Aorta (tissue), 5 donors: ENCODE data around the gene PLEK2. TPM values are rescaled to one million over a fixed set of nuclear protein-coding genes. Genes with fewer than 3 reads are reported as not detected.

ENCODE experiments used
- ATAC-seq: fragments of 200-7000 bp; cut with Tn5 transposase; one replicate; pipeline ENCODE4 v1.9.1; 2022; ENCODE audit warnings: moderate library complexity; ENCODE audit not compliant: low FRiP score
- DNase-seq, 2 donors: peaks; one replicate each; pipeline ENCODE4 v3.0.0-alpha.2; 2020
- H3K27ac ChIP-seq, 2 donors: one replicate each; pipeline ENCODE4 v1.5.1; 2013; ENCODE audit warnings: low read length in 2 of 2, mild to moderate bottlenecking in 2 of 2, moderate library complexity in 2 of 2, control low read depth in 1 of 2, inconsistent platforms in 1 of 2, low read depth in 1 of 2
- H3K27me3 ChIP-seq, 2 donors: one replicate each; pipeline ENCODE4 v1.6.1; 2013; ENCODE audit warnings: control low read depth in 1 of 2, low read length in 1 of 2, mild to moderate bottlenecking in 1 of 2, moderate library complexity in 1 of 2; ENCODE audit not compliant: insufficient read depth in 2 of 2, control insufficient read depth in 1 of 2
- H3K36me3 ChIP-seq, 2 donors: one replicate each; pipeline ENCODE4 v1.6.1; 2013; ENCODE audit warnings: control low read depth in 1 of 2, low read length in 1 of 2, mild to moderate bottlenecking in 1 of 2; ENCODE audit not compliant: insufficient read depth in 2 of 2, control insufficient read depth in 1 of 2
- H3K4me1 ChIP-seq, 2 donors: one replicate each; pipeline ENCODE4 v1.6.1; 2013; ENCODE audit warnings: low read length in 2 of 2, control low read depth in 1 of 2, mild to moderate bottlenecking in 1 of 2, moderate library complexity in 1 of 2; ENCODE audit not compliant: insufficient read depth in 2 of 2, control insufficient read depth in 1 of 2
- H3K4me3 ChIP-seq, 2 donors: one replicate each; pipeline ENCODE4 v1.5.1; 2013; ENCODE audit warnings: low read length in 2 of 2, control low read depth in 1 of 2, mild to moderate bottlenecking in 1 of 2
- H3K9me3 ChIP-seq: one replicate; pipeline ENCODE4 v1.6.1; 2013; ENCODE audit warnings: mild to moderate bottlenecking, low read length; ENCODE audit not compliant: control insufficient read depth
- WGBS, 2 donors: extraction: QIAGEN DNeasy Blood & Tissue Kit; methylation state at CpG; one replicate each; pipeline ENCODE4 v1.1.7; 2013; 5-methylcytosine and 5-hydroxymethylcytosine counted together
- intact Hi-C, 2 donors: fragments of 100-400 bp; cut with DNase I; formaldehyde crosslinking; loops; one replicate each; pipeline versions ENCODE4 v1.14.2 to v1.15.0; 2022
- polyA plus RNA-seq, 2 donors: library from polyadenylated mRNA; stranded (reverse); fragments of 200-250 nt; gene quantifications; one replicate each; pipeline ENCODE4 v1.2.3, GENCODE V29; 2013
- total RNA-seq, 2 donors: library from RNA; stranded (reverse); fragmentation: NEBNext Ultra II Directional; extraction: Animal tissue kit (Norgen Biotek cat#: 25700); gene quantifications; one replicate each; pipeline ENCODE4 v1.2.1, GENCODE V29; 2021
- donor health status: healthy with polysubstance abuse.
- donor health status: Bipolar disorder and iron deficiency.
- donor health status: DM: no; HTN: no; CAD: no.
- donor health status: DM: no; HTN: no; CAD: no.
- donor health status: DM: yes; HTN: yes; CAD: no.

Gene PLEK2
- total and polyA plus RNA-seq, 4 donors = 0.87 to 5.3 (median 1.6) TPM

DNA sequence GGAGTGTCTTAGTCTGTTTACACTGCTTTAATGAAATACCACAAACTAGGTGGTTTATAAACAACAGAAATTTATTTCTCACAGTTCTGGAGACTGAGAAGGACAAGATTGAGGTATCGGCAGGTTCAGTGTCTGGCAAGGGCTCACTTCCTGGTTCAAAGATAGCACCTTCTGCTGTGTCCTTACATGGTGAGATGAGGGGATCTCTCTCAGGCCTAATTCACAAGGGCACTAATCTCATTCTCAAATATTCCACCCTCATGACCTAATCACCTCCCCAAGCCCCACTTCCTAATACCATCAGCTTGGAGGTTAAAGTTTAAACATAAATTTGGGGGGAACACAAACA, 35.0 kb upstream of the PLEK2 start:
- intact Hi-C loops = no loop called here
- Histone ChIP-seq H3K27me3 (no peaks in the 10 kb centered on the region), H3K9me3 (no peaks in the 10 kb centered on the region), H3K27ac (no peak overlapping the region), H3K36me3 (no peaks in the 10 kb centered on the region), H3K4me1 (no peaks in the 10 kb centered on the region), H3K4me3 (no peak overlapping the region)
- ATAC-seq (no peak), DNase-seq (no peak)
- WGBS, 2 donors = 88 to 89% methylated on average over 1 of the region's 1 CpG

DNA sequence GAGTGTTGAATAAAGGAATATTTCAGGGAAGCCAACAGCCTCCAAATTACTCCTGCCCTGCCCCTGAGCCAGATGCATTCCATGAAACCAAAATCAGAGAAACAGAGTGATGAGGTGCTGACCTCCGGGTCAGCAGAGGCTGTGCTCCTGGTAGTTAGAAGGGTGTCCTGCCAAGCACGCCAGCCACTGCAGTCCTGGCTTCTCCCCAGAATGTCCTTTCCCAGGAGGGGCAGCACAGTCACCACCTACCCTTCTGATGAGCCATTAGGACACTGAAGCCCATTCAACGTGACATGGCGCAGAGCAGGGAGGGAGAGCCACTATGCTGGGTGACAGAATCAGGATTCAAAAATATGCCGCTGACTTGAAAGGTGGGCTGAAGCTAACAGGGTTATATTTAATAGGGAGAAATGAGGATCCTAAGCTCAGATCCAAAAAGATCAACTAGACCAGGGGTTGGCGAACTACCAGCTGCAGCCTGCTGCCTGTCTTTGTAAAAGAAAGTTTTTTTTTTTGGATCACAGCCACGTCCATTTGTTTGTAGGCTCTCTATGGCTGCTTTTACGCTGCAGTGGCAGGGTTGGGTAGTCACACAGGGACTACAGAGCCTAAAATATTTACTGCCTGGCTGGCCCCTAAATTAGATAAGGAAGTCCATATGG, 34.5 kb upstream of the PLEK2 start:
- Histone ChIP-seq H3K27ac (no peak overlapping the region), H3K27me3 (no peaks in the 10 kb centered on the region), H3K4me1 (no peaks in the 10 kb centered on the region), H3K9me3 (no peaks in the 10 kb centered on the region), H3K36me3 (no peaks in the 10 kb centered on the region), H3K4me3 (no peak overlapping the region)
- DNase-seq (peak in 1 of 2 donors; percentile 42), ATAC-seq (no peak)
- intact Hi-C loops = no loop called here
- WGBS, 2 donors = 52 to 53% methylated on average over 8 of the region's 8 CpGs

DNA sequence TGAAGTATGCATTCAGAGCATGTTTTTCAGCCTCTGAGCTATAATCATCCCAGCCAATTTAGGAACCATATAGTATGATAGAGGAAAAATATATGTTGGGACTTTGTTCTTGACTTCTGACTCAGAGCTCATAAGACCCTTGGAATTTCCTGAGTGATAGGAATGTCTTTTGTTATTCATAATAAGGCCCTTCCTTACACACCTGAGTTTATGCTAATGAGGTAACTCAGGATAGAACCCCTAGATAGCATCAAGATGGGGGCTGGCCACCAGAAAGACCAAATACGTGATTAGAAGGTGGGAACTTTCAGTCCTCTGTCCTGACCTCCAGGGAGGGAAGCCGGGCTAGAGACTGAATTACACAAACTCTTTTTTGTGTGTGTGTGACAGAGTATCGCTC, 32.4 kb upstream of the PLEK2 start:
- Histone ChIP-seq H3K36me3 (no peaks in the 10 kb centered on the region), H3K4me3 (no peak overlapping the region), H3K27me3 (no peaks in the 10 kb centered on the region), H3K4me1 (no peaks in the 10 kb centered on the region), H3K9me3 (no peaks in the 10 kb centered on the region), H3K27ac (no peak overlapping the region)
- intact Hi-C loops = no loop called here
- DNase-seq (peak in 1 of 2 donors; percentile 12), ATAC-seq (no peak)
- WGBS, 2 donors = 80 to 81% methylated on average over 3 of the region's 3 CpGs

DNA sequence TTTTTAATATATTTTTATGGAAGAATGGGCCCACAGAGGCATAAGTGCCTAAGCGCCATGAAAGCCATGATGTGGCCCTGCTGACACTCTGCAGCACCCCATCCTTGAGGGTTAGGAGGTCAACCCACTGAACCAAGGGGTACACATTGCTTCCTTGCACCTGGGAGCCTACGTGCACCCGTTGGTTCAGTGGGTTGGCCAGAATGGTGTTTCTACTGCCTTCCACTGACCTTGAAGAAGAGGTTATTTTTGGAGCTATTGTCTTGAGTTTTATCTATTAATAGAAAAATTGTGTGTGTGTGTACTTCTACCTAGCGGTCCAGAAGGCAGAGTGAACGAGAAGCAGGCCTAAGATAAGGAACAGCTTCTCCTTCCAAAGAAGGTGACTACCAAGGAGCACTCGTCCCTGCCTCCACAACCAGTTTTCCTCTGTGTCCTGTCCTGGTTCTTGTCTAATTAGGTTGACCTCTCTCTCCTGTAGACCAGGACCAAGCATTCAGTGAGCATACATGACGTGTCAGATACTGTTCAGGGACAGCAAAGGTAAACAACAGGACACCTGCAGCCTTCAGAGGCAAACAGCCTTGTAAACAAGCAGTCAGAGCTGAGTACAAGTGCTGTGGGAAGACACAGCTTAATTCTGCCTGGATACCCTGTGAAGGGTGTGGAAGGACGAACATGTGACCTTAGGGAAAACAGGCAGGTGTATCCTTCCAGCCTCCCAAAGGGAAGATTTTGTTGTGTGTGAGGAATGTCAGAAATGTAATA, 30.4 kb upstream of the PLEK2 start:
- DNase-seq = peak in 1 of 2 donors; percentile 28
- Histone ChIP-seq H3K36me3 (no peaks in the 10 kb centered on the region), H3K9me3 (no peaks in the 10 kb centered on the region), H3K4me1 (no peaks in the 10 kb centered on the region), H3K27me3 (no peaks in the 10 kb centered on the region), H3K4me3 (no peak overlapping the region), H3K27ac (no peak overlapping the region)
- WGBS, 2 donors = 80 to 82% methylated on average over 8 of the region's 8 CpGs
- ATAC-seq = no peak
- intact Hi-C loops = no loop called here

DNA sequence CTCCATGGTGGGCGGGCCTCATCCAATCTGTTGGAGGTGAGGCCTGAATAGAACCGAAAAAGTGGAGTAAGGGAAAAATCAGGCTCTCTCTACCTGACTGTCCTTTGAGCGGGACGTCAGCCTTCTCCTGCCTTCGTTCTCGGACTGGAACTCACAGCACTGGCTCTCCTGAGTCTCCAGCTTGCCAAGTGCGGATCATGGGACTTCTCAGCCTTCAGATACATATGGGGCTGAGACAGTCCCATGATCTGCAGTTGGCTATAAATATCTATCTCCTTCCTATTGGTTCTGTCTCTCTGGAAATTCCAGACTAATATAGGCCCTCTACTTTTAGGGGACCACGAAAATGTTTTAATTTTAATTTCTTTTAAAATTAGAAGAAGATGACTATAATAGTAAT, 29.7 kb upstream of the PLEK2 start:
- intact Hi-C loops = no loop called here
- no peaks in the 10 kb centered on the region for H3K36me3 ChIP-seq
- H3K27ac ChIP-seq = no peak overlapping the region
- ATAC-seq (no peak), DNase-seq (peak in 1 of 2 donors; percentile 61)
- no peaks in the 10 kb centered on the region for H3K27me3 ChIP-seq
- no peak overlapping the region for H3K4me3 ChIP-seq
- H3K4me1 ChIP-seq = no peaks in the 10 kb centered on the region
- no peaks in the 10 kb centered on the region for H3K9me3 ChIP-seq
- 92% methylated on average over 8 of the region's 8 CpGs for WGBS, 2 donors

DNA sequence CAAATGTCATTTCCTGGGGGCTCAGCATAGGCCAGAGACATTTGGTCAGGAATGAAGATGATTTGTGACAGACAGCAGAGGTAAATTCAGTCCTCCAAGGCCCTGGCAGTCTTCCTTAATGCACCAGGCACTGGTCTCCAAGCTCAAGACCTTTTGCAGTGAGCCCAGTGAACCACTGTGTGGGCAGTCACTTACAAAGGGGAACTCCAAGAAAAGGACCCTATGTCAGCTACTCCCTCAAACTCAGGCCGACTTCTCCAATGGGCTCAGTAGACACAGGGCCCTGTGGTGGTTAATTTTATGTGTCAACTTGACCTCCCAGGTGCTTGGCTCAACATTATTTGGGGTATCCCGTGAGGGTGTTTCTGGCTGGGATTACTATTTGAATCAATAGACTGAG, 29.3 kb upstream of the PLEK2 start:
- DNase-seq = no peak
- Histone ChIP-seq H3K27ac (no peak overlapping the region), H3K36me3 (no peaks in the 10 kb centered on the region), H3K27me3 (no peaks in the 10 kb centered on the region), H3K4me3 (no peak overlapping the region), H3K9me3 (no peaks in the 10 kb centered on the region), H3K4me1 (no peaks in the 10 kb centered on the region)
- intact Hi-C loops = no loop called here
- no peak for ATAC-seq
- 87 to 88% methylated on average over 2 of the region's 2 CpGs for WGBS, 2 donors

DNA sequence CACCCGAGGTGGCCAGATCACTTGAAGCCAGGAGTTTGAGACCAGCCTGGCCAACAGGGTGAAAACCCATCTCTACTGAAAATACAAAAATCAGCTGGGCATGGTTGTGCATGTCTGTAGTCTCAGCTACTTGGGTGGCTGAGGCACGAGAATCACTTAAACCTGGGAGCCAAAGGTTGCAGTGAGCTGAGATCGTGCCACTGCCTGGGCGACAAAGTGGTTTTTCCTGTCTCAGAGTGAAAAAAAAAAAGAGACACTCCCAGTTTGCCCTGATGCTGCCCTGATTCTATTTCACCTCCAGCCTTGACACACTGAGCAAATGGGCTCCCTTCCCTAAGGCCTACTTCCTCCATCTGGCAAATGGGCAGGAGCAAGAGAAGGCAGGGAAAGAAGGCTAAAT, 28.5 kb upstream of the PLEK2 start:
- no peak overlapping the region for H3K4me3 ChIP-seq
- 70 to 79% methylated on average over 4 of the region's 4 CpGs for WGBS, 2 donors
- ATAC-seq (no peak), DNase-seq (peak in 1 of 2 donors; percentile 5)
- no peaks in the 10 kb centered on the region for H3K27me3 ChIP-seq
- no peaks in the 10 kb centered on the region for H3K9me3 ChIP-seq
- no peak overlapping the region for H3K27ac ChIP-seq
- intact Hi-C loops = no loop called here
- no peaks in the 10 kb centered on the region for H3K36me3 ChIP-seq
- no peaks in the 10 kb centered on the region for H3K4me1 ChIP-seq

DNA sequence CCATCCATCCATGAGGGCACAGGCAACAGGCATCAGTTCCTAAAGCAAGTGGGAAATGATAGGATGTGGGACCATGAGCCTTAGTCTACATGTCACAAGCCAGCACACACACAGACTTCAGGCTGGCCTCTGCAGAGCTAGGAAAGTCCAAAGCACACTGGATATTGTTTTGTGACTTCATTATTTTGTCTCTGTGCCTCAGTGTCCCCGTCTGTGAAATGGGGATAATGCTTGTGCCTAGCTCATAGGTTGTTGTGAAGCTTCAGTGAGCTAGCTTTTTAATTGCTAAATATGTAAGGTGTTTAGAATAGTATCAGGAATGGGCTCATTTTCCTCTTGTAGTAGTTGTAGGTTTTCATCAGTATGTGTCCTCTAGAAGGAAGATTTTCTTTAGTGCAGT, 27.0 kb upstream of the PLEK2 start:
- H3K27me3 ChIP-seq = no peaks in the 10 kb centered on the region
- no peaks in the 10 kb centered on the region for H3K36me3 ChIP-seq
- intact Hi-C loops = no loop called here
- H3K27ac ChIP-seq = no peak overlapping the region
- no peaks in the 10 kb centered on the region for H3K4me1 ChIP-seq
- DNase-seq = no peak
- 75 to 92% methylated on average over 1 of the region's 1 CpG for WGBS, 2 donors
- no peak for ATAC-seq
- H3K4me3 ChIP-seq = no peak overlapping the region
- no peaks in the 10 kb centered on the region for H3K9me3 ChIP-seq
